Measurements from ENCODE around the gene SFTA2. TPM values are rescaled to one million over a fixed set of nuclear protein-coding genes. Genes with fewer than 3 reads are reported as not detected.

Gene SFTA2
- total and polyA plus RNA-seq, 10 of the 15 experiments (the other 5 are each of a cell fraction or from before 2014, with no cell fraction given): 0.15 to 0.92 (median 0.33) TPM; not detected in 4

GRCh38 chr6:30914076-30914853, 17.7 kb downstream of the SFTA2 start, which contains the start of gene VARS2 (continued):
- TF ChIP-seq ZBTB4 (CRISPR knock-in tag; IDR thresholded peaks at IDR 0.05): no peak
- TF ChIP-seq ZNF217 (IDR thresholded peaks at IDR 0.05): no peak; the same call in 1 of the 2 replicates
- peak; percentile 87 for TF ChIP-seq POLR2A (IDR thresholded peaks at IDR 0.05; ENCODE audit: low read depth, low read length)
- TF ChIP-seq NBN (IDR thresholded peaks at IDR 0.05): no peak
- peak; percentile 87 for TF ChIP-seq LARP7 (IDR thresholded peaks at IDR 0.05)
- TF ChIP-seq MAX (IDR thresholded peaks at IDR 0.05; ENCODE audit: low read depth, low read length): peak; percentile 56; the same call in 1 of the 2 replicates
- no peak for TF ChIP-seq SMAD1 (IDR thresholded peaks at IDR 0.05; ENCODE audit: low read depth, partially characterized antibody)
- TF ChIP-seq PML (IDR thresholded peaks at IDR 0.05; ENCODE audit: low read length): peak; percentile 66; the same call in 1 of the 2 replicates
- no peak for TF ChIP-seq STAT1 (conservative IDR thresholded peaks at IDR 0.05)
- TF ChIP-seq PAX5 (IDR thresholded peaks at IDR 0.05; ENCODE audit: borderline replicate concordance, low read depth, low read length): no peak
- 0 out of 2 replicates have a peak, but pooled peaks have one; percentile 23 for TF ChIP-seq CREB1 (IDR thresholded peaks at IDR 0.05; ENCODE audit: low read depth)
- peak; percentile 52; the same call in 1 of the 2 replicates for TF ChIP-seq SMC3 (IDR thresholded peaks at IDR 0.05; ENCODE audit: borderline replicate concordance, low read length)
- peak; percentile 93 for TF ChIP-seq IKZF1 (conservative IDR thresholded peaks at IDR 0.05)
- TF ChIP-seq, protein P1, sequence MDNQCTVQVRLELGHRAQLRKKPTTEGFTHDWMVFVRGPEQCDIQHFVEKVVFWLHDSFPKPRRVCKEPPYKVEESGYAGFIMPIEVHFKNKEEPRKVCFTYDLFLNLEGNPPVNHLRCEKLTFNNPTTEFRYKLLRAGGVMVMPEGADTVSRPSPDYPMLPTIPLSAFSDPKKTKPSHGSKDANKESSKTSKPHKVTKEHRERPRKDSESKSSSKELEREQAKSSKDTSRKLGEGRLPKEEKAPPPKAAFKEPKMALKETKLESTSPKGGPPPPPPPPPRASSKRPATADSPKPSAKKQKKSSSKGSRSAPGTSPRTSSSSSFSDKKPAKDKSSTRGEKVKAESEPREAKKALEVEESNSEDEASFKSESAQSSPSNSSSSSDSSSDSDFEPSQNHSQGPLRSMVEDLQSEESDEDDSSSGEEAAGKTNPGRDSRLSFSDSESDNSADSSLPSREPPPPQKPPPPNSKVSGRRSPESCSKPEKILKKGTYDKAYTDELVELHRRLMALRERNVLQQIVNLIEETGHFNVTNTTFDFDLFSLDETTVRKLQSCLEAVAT (IDR thresholded peaks at IDR 0.05): no peak
- no peak for TF ChIP-seq RCOR1 (conservative IDR thresholded peaks at IDR 0.05; ENCODE audit: low read depth, low read length)
- no peak for TF ChIP-seq HDAC6 (IDR thresholded peaks at IDR 0.05; ENCODE audit: unreplicated experiment)
- no peak for TF ChIP-seq SIX5 (IDR thresholded peaks at IDR 0.05; ENCODE audit: low read depth, low read length, severe bottlenecking)
- no peak for TF ChIP-seq MEF2A (IDR thresholded peaks at IDR 0.05; ENCODE audit: insufficient read depth, low read depth, low read length)
- TF ChIP-seq, protein P2, sequence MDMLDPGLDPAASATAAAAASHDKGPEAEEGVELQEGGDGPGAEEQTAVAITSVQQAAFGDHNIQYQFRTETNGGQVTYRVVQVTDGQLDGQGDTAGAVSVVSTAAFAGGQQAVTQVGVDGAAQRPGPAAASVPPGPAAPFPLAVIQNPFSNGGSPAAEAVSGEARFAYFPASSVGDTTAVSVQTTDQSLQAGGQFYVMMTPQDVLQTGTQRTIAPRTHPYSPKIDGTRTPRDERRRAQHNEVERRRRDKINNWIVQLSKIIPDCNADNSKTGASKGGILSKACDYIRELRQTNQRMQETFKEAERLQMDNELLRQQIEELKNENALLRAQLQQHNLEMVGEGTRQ (IDR thresholded peaks at IDR 0.05; ENCODE audit: borderline replicate concordance, low read depth, low read length): no peak
- TF ChIP-seq, protein P3, sequence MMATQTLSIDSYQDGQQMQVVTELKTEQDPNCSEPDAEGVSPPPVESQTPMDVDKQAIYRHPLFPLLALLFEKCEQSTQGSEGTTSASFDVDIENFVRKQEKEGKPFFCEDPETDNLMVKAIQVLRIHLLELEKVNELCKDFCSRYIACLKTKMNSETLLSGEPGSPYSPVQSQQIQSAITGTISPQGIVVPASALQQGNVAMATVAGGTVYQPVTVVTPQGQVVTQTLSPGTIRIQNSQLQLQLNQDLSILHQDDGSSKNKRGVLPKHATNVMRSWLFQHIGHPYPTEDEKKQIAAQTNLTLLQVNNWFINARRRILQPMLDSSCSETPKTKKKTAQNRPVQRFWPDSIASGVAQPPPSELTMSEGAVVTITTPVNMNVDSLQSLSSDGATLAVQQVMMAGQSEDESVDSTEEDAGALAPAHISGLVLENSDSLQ (IDR thresholded peaks at IDR 0.05): no peak
- peak; percentile 33 for TF ChIP-seq SP1 (IDR thresholded peaks at IDR 0.05; ENCODE audit: low read depth, low read length)
- no peak for TF ChIP-seq MYB (IDR thresholded peaks at IDR 0.05; ENCODE audit: borderline replicate concordance, low read depth, low read length)
- TF ChIP-seq SMARCA5 (IDR thresholded peaks at IDR 0.05): no peak
- no peak for TF ChIP-seq HCFC1 (IDR thresholded peaks at IDR 0.05; ENCODE audit: low read length)
- 0 out of 2 replicates have a peak, but pooled peaks have one; percentile 45 for TF ChIP-seq NR2F1 (conservative IDR thresholded peaks at IDR 0.05)
- no peak for TF ChIP-seq CBX3 (IDR thresholded peaks at IDR 0.05; ENCODE audit: borderline replicate concordance, low read depth)
- no peak for TF ChIP-seq IKZF2 (IDR thresholded peaks at IDR 0.05)
